ENCODE measurements around the gene PAPSS1. TPM values are rescaled to one million over a fixed set of nuclear protein-coding genes. Genes with fewer than 3 reads are reported as not detected.

The PAPSS1 gene
- total and polyA plus RNA-seq, 10 of the 15 experiments (the other 5 are each of a cell fraction or from before 2014, with no cell fraction given), result 22.6 to 73.0 (median 30.6) TPM

DNA sequence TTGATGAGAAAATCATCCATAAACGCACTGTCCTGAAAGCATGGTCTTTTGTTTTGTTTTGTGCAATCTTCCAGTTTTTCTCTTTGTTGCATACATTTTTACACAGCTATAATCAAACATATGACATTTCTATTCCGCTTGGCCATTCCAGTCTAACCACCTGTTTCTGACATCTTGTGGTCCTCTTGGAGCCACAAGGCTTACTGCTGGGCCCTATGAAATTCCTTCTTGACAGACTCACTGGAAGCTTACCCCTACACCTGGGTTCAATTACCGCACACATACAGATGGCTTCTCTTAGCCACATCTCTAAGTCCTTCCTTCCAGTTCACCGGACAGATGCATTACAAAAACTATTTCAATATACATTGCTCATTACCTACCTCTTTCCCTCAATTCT, 72.4 kb downstream of the PAPSS1 start:
- no peak overlapping the region for H3K27ac ChIP-seq (ENCODE audit: control insufficient read depth, insufficient read depth)
- RAD21 ChIA-PET (ENCODE audit: unreplicated experiment), result no interaction called here
- no peak overlapping the region for H2AFZ ChIP-seq (ENCODE audit: control insufficient read depth, low read depth, low read length)
- H3K36me3 ChIP-seq (ENCODE audit: control insufficient read depth in 2 of 2, insufficient read depth in 2 of 2, low read length in 1 of 2), result peaks cover 4 to 9% of the 10 kb centered on the region in 2 experiments; a peak in 3 of 4 replicates
- DNase-seq (ENCODE audit: low read depth, low spot score) (no peak), FAIRE-seq (no peak), ATAC-seq (no peak)
- peaks cover 2% of the 10 kb centered on the region; the same call in 2 of the 3 replicates for H3K9me3 ChIP-seq (replicated peaks; ENCODE audit: control insufficient read depth, insufficient read depth, low read length)
- no peaks in the 10 kb centered on the region for H4K20me1 ChIP-seq (ENCODE audit: control insufficient read depth, insufficient read depth)
- H3K79me2 ChIP-seq (ENCODE audit: control insufficient read depth, insufficient read depth, low read length), result no peaks in the 10 kb centered on the region
- in situ Hi-C loops (cut with MboI) (no loop called here), intact Hi-C loops (cut with micrococcal nuclease; ENCODE audit: unreplicated experiment) (no loop called here)
- WGBS (ENCODE audit: insufficient coverage, insufficient replicate concordance, low lambda C conversion rate, missing lambda C conversion rate), result 95% methylated on average over 4 of the region's 4 CpGs
- no TSS peak for BruUV-seq (replicated peaks)
- CTCF ChIA-PET, result no interaction called here
- H3K4me2 ChIP-seq (ENCODE audit: control insufficient read depth, insufficient read depth), result no peak overlapping the region
- no peaks in the 10 kb centered on the region for H3K27me3 ChIP-seq (replicated peaks in 1 of 2; ENCODE audit: control insufficient read depth in 2 of 2, insufficient read depth in 2 of 2, low read length in 1 of 2)
- TF ChIP-seq STAT3 (IDR thresholded peaks at IDR 0.05; ENCODE audit: low read depth, low read length) (no peak), MYC (IDR thresholded peaks at IDR 0.05; ENCODE audit: insufficient read depth, insufficient read length, insufficient replicate concordance, low read length, severe bottlenecking) (no peak), TBL1XR1 (IDR thresholded peaks at IDR 0.05; ENCODE audit: low read depth, low read length) (no peak), ZNF622 (IDR thresholded peaks at IDR 0.05) (no peak), PBX3 (IDR thresholded peaks at IDR 0.05; ENCODE audit: insufficient replicate concordance, low read depth, low read length) (no peak), CBX5 (IDR thresholded peaks at IDR 0.05; ENCODE audit: low read depth) (no peak), IRF5 (IDR thresholded peaks at IDR 0.05; ENCODE audit: borderline replicate concordance) (no peak), CHD4 (IDR thresholded peaks at IDR 0.05) (no peak), SUPT20H (IDR thresholded peaks at IDR 0.05; ENCODE audit: borderline replicate concordance, control insufficient read depth, low read depth, low read length) (no peak), NFXL1 (IDR thresholded peaks at IDR 0.05; ENCODE audit: borderline replicate concordance) (no peak), HDAC2 (IDR thresholded peaks at IDR 0.05) (no peak), RELA (IDR thresholded peaks at IDR 0.05; ENCODE audit: borderline replicate concordance, partially characterized antibody) (no peak), YBX1 (IDR thresholded peaks at IDR 0.05) (no peak)
- TF ChIP-seq, protein P1, sequence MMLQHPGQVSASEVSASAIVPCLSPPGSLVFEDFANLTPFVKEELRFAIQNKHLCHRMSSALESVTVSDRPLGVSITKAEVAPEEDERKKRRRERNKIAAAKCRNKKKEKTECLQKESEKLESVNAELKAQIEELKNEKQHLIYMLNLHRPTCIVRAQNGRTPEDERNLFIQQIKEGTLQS (IDR thresholded peaks at IDR 0.05; ENCODE audit: borderline replicate concordance, extremely low read depth, low read depth, low read length), result no peak
- no peak overlapping the region for H3K9ac ChIP-seq (ENCODE audit: control insufficient read depth, insufficient read depth, low read length)
- SMC1A ChIA-PET (ENCODE audit: uncharacterized antibody, unreplicated experiment), result no interaction called here
- H3K4me1 ChIP-seq (ENCODE audit: control insufficient read depth, insufficient read depth, low read length), result no peaks in the 10 kb centered on the region
- POLR2A ChIA-PET, result no interaction called here
- no peak overlapping the region for H3K4me3 ChIP-seq
